ENCODE measurements around the gene GFPT2.

GRCh38 chr5:180305481-180305880, 47.7 kb downstream of the GFPT2 start:
- TF ChIP-seq SUZ12 (IDR thresholded peaks at IDR 0.05; ENCODE audit: extremely low read depth, insufficient read depth, insufficient read length): no peak
- no peak for TF ChIP-seq YY1 (IDR thresholded peaks at IDR 0.05; ENCODE audit: insufficient read depth, insufficient read length)
- TF ChIP-seq ZNF274 (IDR thresholded peaks at IDR 0.05; ENCODE audit: low read depth, low read length): no peak

All from NT2/D1 (cell line).